ENCODE data around the gene PRDM2.

PRDM2 gene

DNA sequence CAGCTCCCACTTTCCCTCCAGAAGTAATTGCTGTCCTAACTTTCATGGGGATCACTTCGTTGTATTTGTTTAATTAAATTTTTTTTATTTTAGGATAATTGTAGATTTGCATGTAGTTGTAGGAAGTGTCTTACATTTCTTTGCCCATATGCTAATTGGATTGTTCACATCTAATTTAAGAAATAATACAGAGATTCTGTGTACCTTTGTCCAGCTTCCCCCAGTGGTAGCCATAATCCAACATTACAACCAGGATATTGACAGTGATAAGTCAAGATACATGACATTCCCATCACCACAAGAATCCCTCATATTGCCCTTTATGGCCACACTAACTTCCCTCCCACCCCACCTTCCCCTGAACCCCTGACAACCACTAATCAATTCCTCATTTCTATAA lies 136.6 kb downstream of the PRDM2 start:
- no peak overlapping the region for H3K27ac ChIP-seq
- H3K9me3 ChIP-seq (ENCODE audit: severe bottlenecking): peaks cover 3% of the 10 kb centered on the region
- peaks cover 33% of the 10 kb centered on the region for H3K27me3 ChIP-seq (ENCODE audit: insufficient read depth, low read depth, severe bottlenecking)
- TF ChIP-seq, protein P1, sequence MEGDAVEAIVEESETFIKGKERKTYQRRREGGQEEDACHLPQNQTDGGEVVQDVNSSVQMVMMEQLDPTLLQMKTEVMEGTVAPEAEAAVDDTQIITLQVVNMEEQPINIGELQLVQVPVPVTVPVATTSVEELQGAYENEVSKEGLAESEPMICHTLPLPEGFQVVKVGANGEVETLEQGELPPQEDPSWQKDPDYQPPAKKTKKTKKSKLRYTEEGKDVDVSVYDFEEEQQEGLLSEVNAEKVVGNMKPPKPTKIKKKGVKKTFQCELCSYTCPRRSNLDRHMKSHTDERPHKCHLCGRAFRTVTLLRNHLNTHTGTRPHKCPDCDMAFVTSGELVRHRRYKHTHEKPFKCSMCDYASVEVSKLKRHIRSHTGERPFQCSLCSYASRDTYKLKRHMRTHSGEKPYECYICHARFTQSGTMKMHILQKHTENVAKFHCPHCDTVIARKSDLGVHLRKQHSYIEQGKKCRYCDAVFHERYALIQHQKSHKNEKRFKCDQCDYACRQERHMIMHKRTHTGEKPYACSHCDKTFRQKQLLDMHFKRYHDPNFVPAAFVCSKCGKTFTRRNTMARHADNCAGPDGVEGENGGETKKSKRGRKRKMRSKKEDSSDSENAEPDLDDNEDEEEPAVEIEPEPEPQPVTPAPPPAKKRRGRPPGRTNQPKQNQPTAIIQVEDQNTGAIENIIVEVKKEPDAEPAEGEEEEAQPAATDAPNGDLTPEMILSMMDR (IDR thresholded peaks at IDR 0.05; ENCODE audit: low read depth, low read length): no peak
- H3K4me3 ChIP-seq (ENCODE audit: low read depth, low read length): no peak overlapping the region
- no peak for DNase-seq
- no peaks in the 10 kb centered on the region for H3K36me3 ChIP-seq

GRCh38 chr1:13838236-13838635 lies 138.2 kb downstream of the PRDM2 start:
- H3K9me3 ChIP-seq (ENCODE audit: severe bottlenecking): peaks cover 4% of the 10 kb centered on the region
- no peak for DNase-seq
- no peaks in the 10 kb centered on the region for H3K36me3 ChIP-seq
- TF ChIP-seq, protein P1 (IDR thresholded peaks at IDR 0.05; ENCODE audit: low read depth, low read length): no peak
- H3K27me3 ChIP-seq (ENCODE audit: insufficient read depth, low read depth, severe bottlenecking): peaks cover 44% of the 10 kb centered on the region
- no peak overlapping the region for H3K27ac ChIP-seq
- no peak overlapping the region for H3K4me3 ChIP-seq (ENCODE audit: low read depth, low read length)

GRCh38 chr1:13842497-13842896 lies 142.5 kb downstream of the PRDM2 start:
- Histone ChIP-seq H3K36me3 (no peaks in the 10 kb centered on the region), H3K27ac (no peak overlapping the region), H3K27me3 (ENCODE audit: insufficient read depth, low read depth, severe bottlenecking) (peaks cover 31% of the 10 kb centered on the region), H3K9me3 (ENCODE audit: severe bottlenecking) (peaks cover 9% of the 10 kb centered on the region), H3K4me3 (ENCODE audit: low read depth, low read length) (no peak overlapping the region)
- no peak for DNase-seq
- TF ChIP-seq, protein P1 (IDR thresholded peaks at IDR 0.05; ENCODE audit: low read depth, low read length): no peak

DNA sequence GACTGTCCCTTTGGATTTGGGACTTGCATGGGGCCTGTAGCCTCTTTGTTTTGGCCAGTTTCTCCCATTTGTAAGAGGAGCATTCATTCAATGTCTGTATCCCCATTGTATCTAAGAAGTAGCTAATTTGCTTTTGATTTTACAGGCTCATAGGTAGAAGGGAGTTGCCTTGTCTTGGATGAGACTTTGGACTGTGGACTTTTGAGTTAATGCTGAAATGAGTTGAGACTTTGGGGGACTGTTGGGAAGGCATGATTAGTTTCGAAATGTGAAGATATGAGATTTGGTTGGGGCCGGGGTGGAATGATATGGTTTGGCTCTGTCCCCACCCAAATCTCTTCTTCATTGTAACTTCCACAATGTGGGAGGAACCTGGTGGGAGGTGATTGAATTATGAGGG lies 151.7 kb downstream of the PRDM2 start:
- TF ChIP-seq, protein P1 (IDR thresholded peaks at IDR 0.05; ENCODE audit: low read depth, low read length): no peak
- Histone ChIP-seq H3K27me3 (ENCODE audit: insufficient read depth, low read depth, severe bottlenecking) (peaks cover 30% of the 10 kb centered on the region), H3K4me3 (ENCODE audit: low read depth, low read length) (no peak overlapping the region), H3K9me3 (ENCODE audit: severe bottlenecking) (peaks cover 18% of the 10 kb centered on the region), H3K36me3 (no peaks in the 10 kb centered on the region), H3K27ac (no peak overlapping the region)
- DNase-seq: no peak

- H3K27me3 ChIP-seq (ENCODE audit: insufficient read depth, low read depth, severe bottlenecking): peaks cover 31% of the 10 kb centered on the region
- no peak for DNase-seq
- no peak overlapping the region for H3K4me3 ChIP-seq (ENCODE audit: low read depth, low read length)
- H3K27ac ChIP-seq: no peak overlapping the region
- H3K36me3 ChIP-seq: no peaks in the 10 kb centered on the region
- TF ChIP-seq, protein P1 (IDR thresholded peaks at IDR 0.05; ENCODE audit: low read depth, low read length): no peak
- peaks cover 18% of the 10 kb centered on the region for H3K9me3 ChIP-seq (ENCODE audit: severe bottlenecking)
Observed at GRCh38 chr1:13855554-13855953, 155.6 kb downstream of the PRDM2 start.

- H3K27me3 ChIP-seq (ENCODE audit: insufficient read depth, low read depth, severe bottlenecking): peaks cover 43% of the 10 kb centered on the region
- H3K27ac ChIP-seq: no peak overlapping the region
- H3K9me3 ChIP-seq (ENCODE audit: severe bottlenecking): peaks cover 20% of the 10 kb centered on the region
- TF ChIP-seq, protein P1 (IDR thresholded peaks at IDR 0.05; ENCODE audit: low read depth, low read length): no peak
- no peak overlapping the region for H3K4me3 ChIP-seq (ENCODE audit: low read depth, low read length)
- no peak for DNase-seq
- no peaks in the 10 kb centered on the region for H3K36me3 ChIP-seq
Observed at GRCh38 chr1:13860031-13860430, 160.0 kb downstream of the PRDM2 start.

Data from WERI-Rb-1 (cell line).